Measurements from ENCODE around the gene DPYD.

- TF ChIP-seq CTCF (IDR thresholded peaks at IDR 0.05) (no peak), POLR2A (IDR thresholded peaks at IDR 0.05) (no peak), EP300 (IDR thresholded peaks at IDR 0.05) (no peak), POLR2AphosphoS5 (IDR thresholded peaks at IDR 0.05) (no peak)
Observed at GRCh38 chr1:97877307-97877706, 43.5 kb downstream of the DPYD start.

Data from sigmoid colon (tissue), 4 donors.